ENCODE data around the gene TBC1D22A. TPM values are rescaled to one million over a fixed set of nuclear protein-coding genes. Genes with fewer than 3 reads are reported as not detected.

The TBC1D22A gene
- total RNA-seq, 2 donors from 2014 or later, result 52.4 to 108 TPM

GRCh38 chr22:46937185-46937584 is 174.7 kb downstream of the TBC1D22A start:
- no peaks in the 10 kb centered on the region for H3K27me3 Mint-ChIP-seq
- peaks cover 28% of the 10 kb centered on the region for H3K4me1 Mint-ChIP-seq
- H3K9me3 Mint-ChIP-seq, result no peaks in the 10 kb centered on the region
- no peak overlapping the region for H3K27ac Mint-ChIP-seq
- peaks cover 62% of the 10 kb centered on the region for H3K36me3 Mint-ChIP-seq (ENCODE audit: low read depth)
- H3K4me3 Mint-ChIP-seq, result no peak overlapping the region
- ATAC-seq (replicated peaks), result no peak

- Mint-ChIP-seq H3K4me3 (no peak overlapping the region), H3K27ac (no peak overlapping the region), H3K9me3 (no peaks in the 10 kb centered on the region), H3K4me1 (peaks cover 28% of the 10 kb centered on the region), H3K36me3 (ENCODE audit: low read depth) (peaks cover 62% of the 10 kb centered on the region), H3K27me3 (no peaks in the 10 kb centered on the region)
- no peak for ATAC-seq (replicated peaks)
Observed at GRCh38 chr22:46937939-46938338, 175.5 kb downstream of the TBC1D22A start.

GRCh38 chr22:46941968-46942798 is 179.7 kb downstream of the TBC1D22A start:
- H3K27ac Mint-ChIP-seq, result no peak overlapping the region
- peaks cover 3% of the 10 kb centered on the region for H3K4me1 Mint-ChIP-seq
- peaks cover 58% of the 10 kb centered on the region for H3K36me3 Mint-ChIP-seq (ENCODE audit: low read depth)
- no peak overlapping the region for H3K4me3 Mint-ChIP-seq
- H3K27me3 Mint-ChIP-seq, result no peaks in the 10 kb centered on the region
- H3K9me3 Mint-ChIP-seq, result no peaks in the 10 kb centered on the region
- ATAC-seq (replicated peaks), result no peak

- H3K36me3 Mint-ChIP-seq (ENCODE audit: low read depth), result peaks cover 67% of the 10 kb centered on the region
- no peaks in the 10 kb centered on the region for H3K27me3 Mint-ChIP-seq
- ATAC-seq (replicated peaks), result no peak
- H3K4me1 Mint-ChIP-seq, result peaks cover 9% of the 10 kb centered on the region
- H3K27ac Mint-ChIP-seq, result no peak overlapping the region
- no peak overlapping the region for H3K4me3 Mint-ChIP-seq
- no peaks in the 10 kb centered on the region for H3K9me3 Mint-ChIP-seq
Observed at GRCh38 chr22:46942799-46943785, 180.6 kb downstream of the TBC1D22A start.

GRCh38 chr22:46945481-46945880 is 183.0 kb downstream of the TBC1D22A start:
- peaks cover 75% of the 10 kb centered on the region for H3K36me3 Mint-ChIP-seq (ENCODE audit: low read depth)
- no peaks in the 10 kb centered on the region for H3K9me3 Mint-ChIP-seq
- H3K4me3 Mint-ChIP-seq, result no peak overlapping the region
- H3K27ac Mint-ChIP-seq, result no peak overlapping the region
- no peak for ATAC-seq (replicated peaks)
- no peaks in the 10 kb centered on the region for H3K27me3 Mint-ChIP-seq
- H3K4me1 Mint-ChIP-seq, result peaks cover 18% of the 10 kb centered on the region

GRCh38 chr22:46946383-46946962 is 184.0 kb downstream of the TBC1D22A start:
- H3K27me3 Mint-ChIP-seq, result no peaks in the 10 kb centered on the region

GRCh38 chr22:46947516-46948257 is 185.2 kb downstream of the TBC1D22A start:
- Mint-ChIP-seq H3K9me3 (no peaks in the 10 kb centered on the region), H3K36me3 (ENCODE audit: low read depth) (peaks cover 76% of the 10 kb centered on the region), H3K4me1 (peaks cover 29% of the 10 kb centered on the region), H3K4me3 (no peak overlapping the region), H3K27me3 (no peaks in the 10 kb centered on the region), H3K27ac (peak overlapping the region; percentile 37)
- no peak for ATAC-seq (replicated peaks)

More at GRCh38 chr22:46946383-46946962, 184.0 kb downstream of the TBC1D22A start:
- no peak for ATAC-seq (replicated peaks)
- no peak overlapping the region for H3K27ac Mint-ChIP-seq
- H3K9me3 Mint-ChIP-seq, result no peaks in the 10 kb centered on the region
- H3K4me3 Mint-ChIP-seq, result no peak overlapping the region
- H3K4me1 Mint-ChIP-seq, result peaks cover 22% of the 10 kb centered on the region
- peaks cover 78% of the 10 kb centered on the region for H3K36me3 Mint-ChIP-seq (ENCODE audit: low read depth)

- ATAC-seq (replicated peaks), result no peak
- Mint-ChIP-seq H3K27ac (no peak overlapping the region), H3K4me3 (no peak overlapping the region), H3K36me3 (ENCODE audit: low read depth) (peaks cover 71% of the 10 kb centered on the region), H3K9me3 (no peaks in the 10 kb centered on the region), H3K4me1 (peaks cover 29% of the 10 kb centered on the region), H3K27me3 (no peaks in the 10 kb centered on the region)
Observed at GRCh38 chr22:46948411-46949144, 186.1 kb downstream of the TBC1D22A start.

GRCh38 chr22:46951350-46951749 is 188.9 kb downstream of the TBC1D22A start:
- H3K27me3 Mint-ChIP-seq, result no peaks in the 10 kb centered on the region
- peaks cover 29% of the 10 kb centered on the region for H3K4me1 Mint-ChIP-seq
- no peak overlapping the region for H3K4me3 Mint-ChIP-seq
- ATAC-seq (replicated peaks), result no peak
- H3K9me3 Mint-ChIP-seq, result no peaks in the 10 kb centered on the region
- peaks cover 77% of the 10 kb centered on the region for H3K36me3 Mint-ChIP-seq (ENCODE audit: low read depth)
- no peak overlapping the region for H3K27ac Mint-ChIP-seq

GRCh38 chr22:46951973-46952372 is 189.5 kb downstream of the TBC1D22A start:
- Mint-ChIP-seq H3K9me3 (no peaks in the 10 kb centered on the region), H3K27ac (no peak overlapping the region), H3K27me3 (no peaks in the 10 kb centered on the region), H3K4me1 (peaks cover 30% of the 10 kb centered on the region), H3K36me3 (ENCODE audit: low read depth) (peaks cover 77% of the 10 kb centered on the region), H3K4me3 (no peak overlapping the region)
- no peak for ATAC-seq (replicated peaks)

GRCh38 chr22:46953968-46954765 is 191.7 kb downstream of the TBC1D22A start:
- ATAC-seq (replicated peaks), result no peak
- H3K27me3 Mint-ChIP-seq, result no peaks in the 10 kb centered on the region

GRCh38 chr22:46954781-46955180 is 192.3 kb downstream of the TBC1D22A start:
- Mint-ChIP-seq H3K36me3 (ENCODE audit: low read depth) (peaks cover 53% of the 10 kb centered on the region), H3K27ac (no peak overlapping the region), H3K9me3 (no peaks in the 10 kb centered on the region), H3K4me3 (no peak overlapping the region), H3K27me3 (no peaks in the 10 kb centered on the region), H3K4me1 (peaks cover 24% of the 10 kb centered on the region)
- ATAC-seq (replicated peaks), result no peak

More at GRCh38 chr22:46953968-46954765, 191.7 kb downstream of the TBC1D22A start:
- no peak overlapping the region for H3K27ac Mint-ChIP-seq
- H3K4me3 Mint-ChIP-seq, result no peak overlapping the region
- H3K4me1 Mint-ChIP-seq, result peaks cover 30% of the 10 kb centered on the region
- peaks cover 60% of the 10 kb centered on the region for H3K36me3 Mint-ChIP-seq (ENCODE audit: low read depth)
- no peaks in the 10 kb centered on the region for H3K9me3 Mint-ChIP-seq
